Activated T-cell treated with anti-CD3 and anti-CD28 coated beads, Interleukin-2, amount 50 U/mL, for 24 hours (primary cell): ENCODE results near the gene NKRF.

Source experiments
- DNase-seq: peaks from one replicate; pipeline ENCODE4 v3.0.0-alpha.2; 2020
- H3K27ac Mint-ChIP-seq: 2 replicates; pipeline ENCODE4 v1.8.0; 2020; ENCODE audit warnings: mild to moderate bottlenecking, mixed read lengths
- H3K27me3 Mint-ChIP-seq: 2 replicates; pipeline ENCODE4 v1.8.0; 2020; ENCODE audit warnings: mixed read lengths
- H3K36me3 Mint-ChIP-seq: 2 replicates; pipeline ENCODE4 v1.8.0; 2020; ENCODE audit warnings: low read depth, mixed read lengths
- H3K4me1 Mint-ChIP-seq: 2 replicates; pipeline ENCODE4 v1.8.0; 2020; ENCODE audit warnings: low read depth, mixed read lengths
- H3K4me3 Mint-ChIP-seq: 2 replicates; pipeline ENCODE4 v1.8.0; 2020; ENCODE audit warnings: mild to moderate bottlenecking, moderate library complexity, mixed read lengths
- H3K9me3 Mint-ChIP-seq: 2 replicates; pipeline ENCODE4 v1.8.0; 2020; ENCODE audit warnings: mixed read lengths

Gene NKRF

DNA sequence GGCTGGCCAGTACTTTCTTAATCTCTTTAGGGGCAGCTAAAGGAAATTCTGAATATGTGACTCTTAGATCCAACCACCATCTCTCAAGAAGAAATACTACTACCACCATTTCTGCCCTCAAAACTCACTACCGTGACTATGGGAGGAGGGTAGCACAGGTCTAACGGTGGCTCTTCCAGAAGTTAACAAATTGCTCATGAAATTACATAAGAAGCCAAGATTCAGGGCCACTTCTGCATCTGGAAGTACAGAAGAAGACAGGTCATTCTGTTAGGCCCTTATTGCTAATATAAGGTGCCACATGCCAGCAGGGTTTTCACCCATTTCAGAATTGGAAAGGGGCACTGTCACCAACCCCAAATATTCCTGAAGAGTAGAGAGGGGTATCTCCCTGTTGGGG lies 19.6 kb upstream of the NKRF start:
- H3K27ac Mint-ChIP-seq, result peak overlapping the region; percentile 62
- H3K36me3 Mint-ChIP-seq, result peaks cover 89% of the 10 kb centered on the region
- no peak for DNase-seq
- H3K9me3 Mint-ChIP-seq, result no peaks in the 10 kb centered on the region
- H3K4me1 Mint-ChIP-seq, result peaks cover 5% of the 10 kb centered on the region
- H3K4me3 Mint-ChIP-seq, result no peak overlapping the region
- H3K27me3 Mint-ChIP-seq, result no peaks in the 10 kb centered on the region

DNA sequence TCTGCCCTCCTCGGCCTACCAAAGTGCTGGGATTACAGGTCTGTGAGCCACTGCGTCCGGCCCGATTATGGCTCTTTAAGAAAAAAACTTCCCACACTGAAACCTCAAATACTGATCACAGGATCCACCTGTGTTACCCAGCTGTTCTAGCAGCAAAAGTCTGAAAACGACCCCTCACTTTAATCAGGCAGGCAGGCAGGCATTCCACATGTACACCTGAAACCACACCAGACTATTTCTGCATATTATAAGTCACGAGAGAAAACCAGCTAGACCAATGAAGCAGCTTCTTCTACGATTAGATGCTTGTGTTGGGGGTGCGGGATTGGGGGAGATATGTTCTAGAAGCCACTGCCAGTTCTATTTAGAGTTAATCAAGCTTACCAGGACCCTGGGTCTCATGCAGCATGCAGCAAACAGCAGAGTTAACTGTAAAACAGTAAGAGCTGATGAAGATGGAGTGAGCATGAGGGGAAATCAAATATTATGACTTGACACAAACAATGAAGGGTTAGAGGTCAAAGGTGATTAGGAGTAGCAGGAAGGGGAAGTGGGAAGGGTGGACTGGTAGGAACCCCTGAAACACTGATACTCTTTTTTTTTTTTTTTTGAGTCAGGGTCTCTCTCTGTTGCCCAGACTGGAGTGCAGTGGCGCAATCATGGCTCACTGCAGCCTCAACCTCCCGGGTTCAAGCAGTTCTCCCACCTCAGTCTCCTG lies 18.9 kb upstream of the NKRF start:
- H3K9me3 Mint-ChIP-seq, result no peaks in the 10 kb centered on the region
- H3K27me3 Mint-ChIP-seq, result no peaks in the 10 kb centered on the region
- peaks cover 82% of the 10 kb centered on the region for H3K36me3 Mint-ChIP-seq
- H3K27ac Mint-ChIP-seq, result peak overlapping the region; percentile 60
- peaks cover 5% of the 10 kb centered on the region for H3K4me1 Mint-ChIP-seq
- H3K4me3 Mint-ChIP-seq, result no peak overlapping the region
- no peak for DNase-seq

DNA sequence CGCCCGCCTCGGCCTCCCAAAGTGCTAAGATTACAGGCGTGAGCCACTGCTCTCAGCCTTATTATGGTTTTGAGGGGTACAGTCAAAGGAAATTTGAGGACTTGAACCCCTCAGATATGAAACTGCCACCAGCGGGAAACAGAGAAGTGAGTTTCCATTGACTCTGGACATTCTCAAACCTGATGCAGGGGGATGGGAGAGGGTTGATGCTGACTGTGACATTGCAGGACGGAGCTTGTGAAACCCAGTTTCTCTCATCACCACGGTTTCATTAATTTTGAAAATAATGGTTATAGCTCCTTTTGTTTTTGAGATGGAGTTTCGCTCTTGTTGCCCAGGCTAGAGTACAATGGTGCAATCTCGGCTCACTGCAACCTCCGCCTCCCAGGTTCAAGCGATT lies 18.2 kb upstream of the NKRF start:
- no peaks in the 10 kb centered on the region for H3K27me3 Mint-ChIP-seq
- H3K36me3 Mint-ChIP-seq, result peaks cover 82% of the 10 kb centered on the region
- H3K4me3 Mint-ChIP-seq, result no peak overlapping the region
- peak overlapping the region; percentile 60 for H3K27ac Mint-ChIP-seq
- peaks cover 5% of the 10 kb centered on the region for H3K4me1 Mint-ChIP-seq
- H3K9me3 Mint-ChIP-seq, result no peaks in the 10 kb centered on the region
- no peak for DNase-seq

DNA sequence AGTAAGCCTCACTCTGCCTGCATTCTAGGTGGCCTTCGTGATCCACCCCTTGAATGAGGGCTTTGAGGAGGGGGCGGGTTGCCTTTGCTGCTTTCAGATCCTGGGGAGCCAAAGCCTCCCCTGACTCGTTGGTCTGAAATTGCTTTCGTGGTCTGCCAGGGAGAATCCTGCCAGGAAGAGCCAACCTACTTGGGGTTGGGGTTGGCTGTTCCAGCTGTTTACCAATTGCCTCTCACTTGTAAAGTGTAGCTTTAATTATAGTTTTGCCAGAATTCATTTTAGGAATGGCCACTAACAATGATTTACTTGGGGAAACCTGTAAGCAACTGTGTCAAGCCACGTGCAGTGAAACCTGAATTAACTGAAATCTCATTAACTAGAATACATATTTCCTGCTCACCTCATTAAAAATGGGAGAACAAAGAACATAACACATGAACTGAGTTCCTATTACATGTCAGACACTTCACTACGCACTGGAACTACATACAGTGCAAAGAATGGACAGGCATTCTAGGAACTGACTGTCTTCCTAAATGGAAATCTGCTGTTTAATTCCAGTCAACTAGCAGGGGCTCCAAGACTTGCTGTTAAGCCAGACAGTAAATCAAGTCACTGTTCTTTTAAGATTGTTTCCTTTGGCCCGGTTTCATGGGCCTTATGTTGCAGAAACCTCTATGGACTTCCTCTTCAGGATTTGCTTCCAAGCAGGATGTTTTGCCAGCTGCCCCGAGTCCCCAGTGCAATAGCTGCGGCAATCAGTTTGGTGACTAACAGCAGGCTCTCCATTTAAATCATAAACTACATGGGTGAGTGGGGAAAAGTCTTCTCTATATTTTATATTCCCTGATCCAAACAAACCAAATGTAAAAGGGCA lies 16.4 kb upstream of the NKRF start:
- no peak for DNase-seq
- no peaks in the 10 kb centered on the region for H3K27me3 Mint-ChIP-seq
- peak overlapping the region; percentile 69 for H3K27ac Mint-ChIP-seq
- no peak overlapping the region for H3K4me3 Mint-ChIP-seq
- peaks cover 84% of the 10 kb centered on the region for H3K36me3 Mint-ChIP-seq
- no peaks in the 10 kb centered on the region for H3K9me3 Mint-ChIP-seq
- H3K4me1 Mint-ChIP-seq, result peaks cover 5% of the 10 kb centered on the region

DNA sequence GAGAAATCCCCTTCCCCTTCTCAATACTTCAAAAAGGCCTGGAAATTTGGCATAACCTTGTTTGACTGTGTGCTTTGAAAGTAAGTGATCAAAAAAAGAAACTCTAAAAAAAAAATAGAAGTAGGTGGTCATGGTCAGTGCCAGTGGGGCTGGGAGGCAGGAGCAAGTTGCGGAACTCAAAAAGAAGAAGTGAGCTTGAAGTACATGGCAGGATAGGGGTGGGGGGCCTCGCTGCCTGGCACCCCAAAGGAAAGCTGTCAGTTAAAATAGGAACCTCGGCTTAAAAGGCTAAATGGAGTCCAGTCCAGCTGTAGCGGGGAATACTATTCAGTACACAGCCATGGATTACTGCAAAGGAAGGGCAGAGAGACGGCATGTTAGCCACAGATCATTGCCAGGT lies 12.2 kb upstream of the NKRF start:
- Mint-ChIP-seq H3K27me3 (no peaks in the 10 kb centered on the region), H3K9me3 (no peaks in the 10 kb centered on the region), H3K4me3 (no peak overlapping the region), H3K4me1 (peaks cover 5% of the 10 kb centered on the region), H3K27ac (peak overlapping the region; percentile 81), H3K36me3 (peaks cover 60% of the 10 kb centered on the region)
- DNase-seq, result no peak

DNA sequence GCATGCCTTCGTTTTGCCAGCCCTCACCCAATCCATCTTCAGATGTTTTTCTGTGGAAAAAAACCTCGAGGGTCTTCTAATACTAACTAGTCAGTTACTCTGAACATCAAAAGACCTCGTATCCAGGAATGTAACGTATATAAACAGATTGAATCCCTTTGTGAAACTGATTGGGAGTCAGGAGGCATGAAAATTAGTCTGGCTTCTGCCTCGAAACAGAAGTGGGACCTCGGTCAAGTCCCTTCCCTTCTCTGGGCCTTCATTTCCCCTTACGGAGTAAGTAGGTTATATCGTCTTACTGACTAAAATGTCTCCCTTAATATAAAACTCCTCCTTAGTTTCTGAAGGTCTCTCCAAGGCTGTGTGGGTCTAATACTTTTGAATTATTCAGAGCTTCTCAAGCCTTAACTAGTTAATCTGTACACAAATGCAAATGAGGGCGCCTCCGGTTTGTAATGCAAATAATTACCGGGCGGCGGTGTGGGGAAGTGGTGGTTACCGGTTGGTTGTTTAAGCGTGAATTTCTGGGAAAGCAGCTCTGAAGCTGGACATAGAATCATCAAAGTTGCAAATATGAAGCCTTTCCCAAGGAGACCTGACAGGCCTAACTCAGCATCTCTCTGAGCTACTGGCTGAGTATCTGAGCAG lies 11.4 kb upstream of the NKRF start:
- peaks cover 52% of the 10 kb centered on the region for H3K36me3 Mint-ChIP-seq
- no peak for DNase-seq
- H3K4me3 Mint-ChIP-seq, result no peak overlapping the region
- peaks cover 5% of the 10 kb centered on the region for H3K4me1 Mint-ChIP-seq
- no peak overlapping the region for H3K27ac Mint-ChIP-seq
- no peaks in the 10 kb centered on the region for H3K27me3 Mint-ChIP-seq
- no peaks in the 10 kb centered on the region for H3K9me3 Mint-ChIP-seq

DNA sequence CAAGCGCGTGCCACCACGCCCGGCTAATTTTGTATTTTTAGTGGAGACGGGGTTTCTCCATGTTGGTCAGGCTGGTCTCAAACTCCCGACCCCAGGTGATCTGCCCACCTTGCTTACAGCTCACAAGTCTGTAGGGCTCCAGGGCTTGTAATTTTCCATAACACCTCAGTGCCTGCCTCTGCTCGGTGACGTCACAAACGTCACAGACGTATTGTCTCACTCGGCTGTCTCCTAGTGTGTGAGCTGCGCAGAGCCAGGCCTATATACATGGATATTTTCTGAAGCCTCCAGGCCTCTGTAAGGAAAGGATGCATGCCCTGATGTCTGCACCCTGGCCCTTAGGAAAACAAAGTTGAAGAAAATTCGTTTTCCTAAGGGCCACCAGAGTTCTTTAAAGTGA lies 8.6 kb upstream of the NKRF start:
- DNase-seq, result no peak
- Mint-ChIP-seq H3K27ac (no peak overlapping the region), H3K9me3 (no peaks in the 10 kb centered on the region), H3K27me3 (no peaks in the 10 kb centered on the region), H3K4me1 (peaks cover 4% of the 10 kb centered on the region), H3K4me3 (no peak overlapping the region), H3K36me3 (peaks cover 35% of the 10 kb centered on the region)

GRCh38 chrX:119607018-119607389 lies 780 bp upstream of the NKRF start:
- Mint-ChIP-seq H3K27me3 (peaks cover 11% of the 10 kb centered on the region), H3K4me1 (peaks cover 44% of the 10 kb centered on the region)

GRCh38 chrX:119605464-119606279 lies 552 bp downstream of the NKRF start:
- no peak for DNase-seq
- Mint-ChIP-seq H3K27me3 (peaks cover 11% of the 10 kb centered on the region), H3K4me3 (peak overlapping the region; percentile 91), H3K9me3 (no peaks in the 10 kb centered on the region), H3K27ac (peak overlapping the region; percentile 97), H3K36me3 (peaks cover 49% of the 10 kb centered on the region), H3K4me1 (peaks cover 48% of the 10 kb centered on the region)

More at GRCh38 chrX:119607018-119607389, 780 bp upstream of the NKRF start:
- Mint-ChIP-seq H3K4me3 (peak overlapping the region; percentile 91), H3K9me3 (no peaks in the 10 kb centered on the region), H3K36me3 (peaks cover 42% of the 10 kb centered on the region), H3K27ac (peak overlapping the region; percentile 97)
- no peak for DNase-seq

GRCh38 chrX:119604766-119605463 lies 1.3 kb downstream of the NKRF start:
- Mint-ChIP-seq H3K4me3 (peak overlapping the region; percentile 91), H3K9me3 (no peaks in the 10 kb centered on the region), H3K27me3 (peaks cover 11% of the 10 kb centered on the region), H3K36me3 (peaks cover 55% of the 10 kb centered on the region), H3K4me1 (peaks cover 47% of the 10 kb centered on the region), H3K27ac (peak overlapping the region; percentile 90)
- DNase-seq, result no peak

DNA sequence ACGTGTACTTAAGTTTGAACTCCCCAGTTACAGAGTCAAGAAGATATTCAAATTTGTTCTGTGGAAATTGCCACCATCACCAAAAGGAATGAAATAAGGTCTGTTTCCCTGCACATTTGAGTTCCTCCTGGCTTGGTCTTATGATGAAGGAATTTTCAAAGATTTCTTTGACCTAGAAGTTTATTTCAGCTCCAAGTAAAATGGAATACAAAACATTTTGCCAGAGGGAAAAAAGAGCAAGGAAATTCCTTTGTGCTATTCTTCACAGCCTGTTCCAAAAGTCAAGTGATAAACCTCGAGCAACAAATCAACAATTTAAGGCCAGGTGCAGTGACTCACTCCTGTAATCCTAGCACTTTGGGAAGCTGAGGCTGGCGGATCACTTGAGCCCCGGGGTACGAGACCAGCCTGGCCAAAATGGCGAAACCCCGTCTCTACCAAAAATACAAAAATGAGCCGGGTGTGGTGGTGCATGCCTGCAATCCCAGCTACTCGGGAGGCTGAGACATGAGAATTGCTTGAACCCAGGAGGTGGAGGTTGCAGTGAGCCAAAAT lies 3.4 kb downstream of the NKRF start:
- Mint-ChIP-seq H3K36me3 (peaks cover 62% of the 10 kb centered on the region), H3K4me1 (peaks cover 50% of the 10 kb centered on the region), H3K27me3 (peaks cover 6% of the 10 kb centered on the region), H3K9me3 (no peaks in the 10 kb centered on the region), H3K4me3 (no peak overlapping the region), H3K27ac (no peak overlapping the region)
- DNase-seq, result no peak

DNA sequence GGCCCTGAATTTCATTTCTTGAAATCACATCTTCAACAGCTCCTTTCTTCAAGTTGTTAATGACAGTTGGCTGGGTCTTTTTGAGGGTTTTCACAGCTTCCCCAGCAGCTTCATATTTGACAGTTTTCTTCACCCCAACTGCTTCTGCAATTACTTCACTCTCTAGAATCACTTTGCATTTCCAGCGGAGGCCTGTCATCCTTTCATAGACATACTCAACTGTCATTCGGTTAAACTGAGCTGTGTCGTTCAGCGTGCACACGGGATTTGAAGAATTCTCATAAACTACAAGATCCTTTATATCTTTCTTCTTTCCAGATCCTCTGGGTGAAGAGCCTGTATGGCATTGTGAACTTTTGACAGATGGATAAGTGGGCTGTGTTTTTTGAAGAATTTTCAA lies 16.4 kb downstream of the NKRF start:
- Mint-ChIP-seq H3K9me3 (no peaks in the 10 kb centered on the region), H3K4me3 (no peak overlapping the region), H3K4me1 (peaks cover 5% of the 10 kb centered on the region), H3K27ac (no peak overlapping the region), H3K27me3 (no peaks in the 10 kb centered on the region), H3K36me3 (peaks cover 89% of the 10 kb centered on the region)
- no peak for DNase-seq

DNA sequence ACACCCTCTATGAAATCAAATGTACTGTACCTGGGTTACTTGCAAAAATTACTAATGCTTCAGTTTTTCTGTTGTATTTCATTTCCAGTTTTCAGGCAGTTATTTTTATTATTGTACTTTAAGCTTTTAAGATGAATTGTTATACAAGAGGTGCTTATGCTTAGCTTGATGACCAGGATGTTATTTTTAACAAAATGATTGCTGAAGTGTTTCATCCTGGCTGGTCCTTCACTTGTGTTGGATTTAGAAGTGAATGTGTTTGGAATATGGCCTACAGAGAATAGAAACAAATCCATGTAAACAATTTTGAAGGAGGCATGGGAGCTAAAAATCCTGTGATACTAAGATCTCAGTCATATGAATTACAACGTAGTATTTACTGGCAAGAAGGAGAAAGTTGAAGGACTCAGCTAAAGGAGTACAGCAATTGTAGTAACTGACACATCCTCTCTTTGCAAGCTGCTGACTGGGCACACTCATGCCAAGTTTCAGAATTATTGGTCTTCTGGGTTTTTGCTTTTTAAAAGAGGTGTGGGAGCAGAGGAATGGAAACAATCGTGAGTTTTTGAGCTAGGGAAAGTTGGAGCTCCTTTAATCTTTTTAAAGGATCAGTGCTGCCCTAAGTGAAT lies 22.7 kb downstream of the NKRF start:
- Mint-ChIP-seq H3K4me1 (peaks cover 20% of the 10 kb centered on the region), H3K27ac (peak overlapping the region; percentile 23), H3K36me3 (peaks cover 51% of the 10 kb centered on the region), H3K4me3 (no peak overlapping the region), H3K9me3 (no peaks in the 10 kb centered on the region), H3K27me3 (peaks cover 2% of the 10 kb centered on the region)
- no peak for DNase-seq
